GM15510 (cell line): Measurements from ENCODE around the gene CEP250.

Source experiments
- POLR2A ChIP-seq: IDR thresholded peaks from 3 replicates; pipeline ENCODE4 v1.6.1; 2011; ENCODE audit warnings: borderline replicate concordance; ENCODE audit not compliant: insufficient read length; ENCODE audit errors: extremely low read depth

Gene CEP250

GRCh38 chr20:35503281-35503680, 47.9 kb downstream of the CEP250 start:
- TF ChIP-seq POLR2A = no peak

GRCh38 chr20:35503841-35504561, 48.6 kb downstream of the CEP250 start:
- no peak for TF ChIP-seq POLR2A

GRCh38 chr20:35504751-35505150, 49.4 kb downstream of the CEP250 start:
- no peak for TF ChIP-seq POLR2A

GRCh38 chr20:35506179-35506578, 50.8 kb downstream of the CEP250 start:
- no peak for TF ChIP-seq POLR2A

GRCh38 chr20:35506872-35507638, 51.7 kb downstream of the CEP250 start:
- TF ChIP-seq POLR2A = no peak

GRCh38 chr20:35508493-35509218, 53.3 kb downstream of the CEP250 start:
- no peak for TF ChIP-seq POLR2A

GRCh38 chr20:35510951-35511735, 55.7 kb downstream of the CEP250 start:
- TF ChIP-seq POLR2A = no peak

GRCh38 chr20:35511814-35512420, 56.5 kb downstream of the CEP250 start:
- TF ChIP-seq POLR2A = no peak

- TF ChIP-seq POLR2A = no peak
These were observed 59.1 kb downstream of the CEP250 start for GRCh38 chr20:35514371-35514932.

- no peak for TF ChIP-seq POLR2A
These were observed 59.9 kb downstream of the CEP250 start for GRCh38 chr20:35515341-35515740.

GRCh38 chr20:35515949-35516645, 60.7 kb downstream of the CEP250 start:
- TF ChIP-seq POLR2A = no peak

- TF ChIP-seq POLR2A = no peak
These were observed 61.7 kb downstream of the CEP250 start for GRCh38 chr20:35517125-35517524.

- TF ChIP-seq POLR2A = no peak
These were observed 63.6 kb downstream of the CEP250 start for GRCh38 chr20:35518955-35519354.
